ENCODE results near the gene VWF.

- no peak for TF ChIP-seq BHLHE40 (IDR thresholded peaks at IDR 0.05; ENCODE audit: borderline replicate concordance)
- TF ChIP-seq CTBP1 (IDR thresholded peaks at IDR 0.05; ENCODE audit: borderline replicate concordance): no peak
- TF ChIP-seq ELF4 (IDR thresholded peaks at IDR 0.05): no peak
- no peak for TF ChIP-seq PKNOX1 (IDR thresholded peaks at IDR 0.05)
- TF ChIP-seq SP1 (IDR thresholded peaks at IDR 0.05): no peak
- no peak for TF ChIP-seq LEF1 (IDR thresholded peaks at IDR 0.05; ENCODE audit: borderline replicate concordance)
- TF ChIP-seq ARNT (IDR thresholded peaks at IDR 0.05): no peak
Measured at GRCh38 chr12:5923043-5923605, 201.3 kb downstream of the VWF start.

Measured in HEK293T (cell line).